GM21360 (cell line): ENCODE results near the gene RRP12.

Source experiments
- ATAC-seq: cut with Tn5 transposase; IDR thresholded peaks from one replicate; pipeline ENCODE4 v1.9.1; 2021; ENCODE audit warnings: mild to moderate bottlenecking, moderate library complexity; ENCODE audit not compliant: unreplicated experiment

RRP12 gene

GRCh38 chr10:97319671-97320479, 81.3 kb downstream of the RRP12 start:
- peak; percentile 30 for ATAC-seq

DNA sequence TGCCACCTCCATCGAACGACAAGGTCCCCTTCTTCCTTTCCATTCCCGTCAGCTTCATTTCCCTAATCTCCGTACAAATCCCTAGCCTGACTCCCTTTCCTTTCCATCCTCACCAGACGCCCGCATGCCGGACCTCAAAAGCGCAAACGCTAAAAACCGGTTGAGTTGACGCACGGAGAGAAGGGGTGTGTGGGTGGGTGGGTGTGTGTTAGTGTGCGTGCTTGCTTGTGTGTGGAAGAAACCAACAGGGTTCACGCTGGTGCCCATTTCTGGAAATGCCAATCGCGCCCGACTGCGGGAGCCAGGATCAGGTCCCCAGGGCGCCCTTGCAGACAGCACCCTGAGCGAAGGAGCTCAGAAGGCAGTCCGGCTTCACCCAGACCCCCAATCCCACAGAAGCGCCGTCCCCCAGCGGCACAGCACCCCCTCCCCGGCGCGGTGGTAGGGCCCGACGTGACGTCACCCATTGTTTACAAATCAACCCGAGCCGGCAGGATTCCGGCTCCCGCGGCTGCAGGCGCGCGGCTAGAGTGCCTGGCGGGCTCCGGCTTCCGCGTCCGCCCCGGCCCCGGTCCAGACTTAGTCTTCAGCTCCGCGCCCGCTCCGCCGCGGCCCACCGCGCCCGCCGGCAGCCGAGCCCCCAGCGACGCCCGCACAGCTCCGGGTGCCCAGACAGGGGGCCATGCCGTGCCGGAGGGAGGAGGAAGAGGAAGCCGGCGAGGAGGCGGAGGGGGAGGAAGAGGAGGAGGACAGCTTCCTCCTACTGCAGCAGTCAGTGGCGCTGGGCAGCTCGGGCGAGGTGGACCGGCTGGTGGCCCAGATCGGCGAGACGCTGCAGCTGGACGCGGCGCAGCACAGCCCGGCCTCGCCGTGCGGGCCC, 82.1 kb downstream of the RRP12 start, which contains the start of gene FRAT1:
TSS of gene FRAT1 (plus strand) at position 500 of the 880 bp plus-strand sequence. CDS start at position 683, 183 bp downstream.
- ATAC-seq, result peak; percentile 76

DNA sequence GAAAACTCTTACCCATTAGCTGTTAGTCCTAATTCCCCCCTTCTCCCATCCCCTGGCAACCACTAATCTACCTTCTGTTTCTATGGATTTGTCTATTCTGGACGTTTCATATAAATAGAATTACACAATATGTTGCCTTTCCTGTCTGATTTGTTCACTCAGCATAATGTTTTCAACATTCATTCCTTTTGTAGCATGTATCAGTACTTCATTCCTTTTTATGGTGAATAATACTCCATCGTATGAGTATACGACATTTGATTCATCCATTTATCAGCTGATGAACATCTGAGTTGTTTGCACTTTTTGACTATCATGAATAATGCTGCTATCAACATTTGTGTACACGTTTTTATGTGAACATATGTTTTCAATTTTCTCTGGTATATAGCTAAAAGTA, 86.5 kb downstream of the RRP12 start:
- ATAC-seq, result no peak

GRCh38 chr10:97312897-97313296, 88.2 kb downstream of the RRP12 start:
- ATAC-seq, result no peak

DNA sequence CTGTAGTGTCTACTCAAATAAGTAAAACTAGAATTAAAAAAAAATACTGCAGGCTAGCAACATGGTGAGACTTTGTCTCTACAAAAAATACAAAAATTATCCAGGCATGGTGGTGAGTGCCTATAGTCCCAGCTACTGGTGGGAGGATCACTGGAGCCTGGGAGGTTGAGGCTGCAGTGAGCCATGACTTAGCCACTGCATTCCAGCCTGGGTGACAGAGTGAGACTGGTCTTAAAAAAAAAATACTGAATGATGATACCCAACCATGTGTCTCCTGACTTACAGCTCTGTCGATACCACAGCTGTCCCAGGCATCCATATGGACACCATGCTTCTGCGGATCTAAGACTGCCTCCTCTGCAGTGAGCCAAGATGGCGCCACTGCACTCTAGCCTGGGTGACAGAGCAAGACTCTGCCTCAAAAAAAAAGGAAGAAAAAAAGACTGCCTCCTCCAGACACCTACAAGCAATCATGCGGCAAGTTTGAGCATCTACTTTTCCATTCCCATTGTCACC, 90.0 kb downstream of the RRP12 start:
- no peak for ATAC-seq

GRCh38 chr10:97307866-97308780, 93.0 kb downstream of the RRP12 start:
- no peak for ATAC-seq

- ATAC-seq, result no peak
These were observed 93.7 kb downstream of the RRP12 start for GRCh38 chr10:97307441-97307840.
